CD4-positive, alpha-beta T cell treated with Interleukin-15 for 1 hour (primary cell): Measurements from ENCODE around the gene NTF3.

Source experiments
- DNase-seq: peaks from one replicate; pipeline ENCODE4 v3.0.0-alpha.2; 2020

NTF3 gene

DNA sequence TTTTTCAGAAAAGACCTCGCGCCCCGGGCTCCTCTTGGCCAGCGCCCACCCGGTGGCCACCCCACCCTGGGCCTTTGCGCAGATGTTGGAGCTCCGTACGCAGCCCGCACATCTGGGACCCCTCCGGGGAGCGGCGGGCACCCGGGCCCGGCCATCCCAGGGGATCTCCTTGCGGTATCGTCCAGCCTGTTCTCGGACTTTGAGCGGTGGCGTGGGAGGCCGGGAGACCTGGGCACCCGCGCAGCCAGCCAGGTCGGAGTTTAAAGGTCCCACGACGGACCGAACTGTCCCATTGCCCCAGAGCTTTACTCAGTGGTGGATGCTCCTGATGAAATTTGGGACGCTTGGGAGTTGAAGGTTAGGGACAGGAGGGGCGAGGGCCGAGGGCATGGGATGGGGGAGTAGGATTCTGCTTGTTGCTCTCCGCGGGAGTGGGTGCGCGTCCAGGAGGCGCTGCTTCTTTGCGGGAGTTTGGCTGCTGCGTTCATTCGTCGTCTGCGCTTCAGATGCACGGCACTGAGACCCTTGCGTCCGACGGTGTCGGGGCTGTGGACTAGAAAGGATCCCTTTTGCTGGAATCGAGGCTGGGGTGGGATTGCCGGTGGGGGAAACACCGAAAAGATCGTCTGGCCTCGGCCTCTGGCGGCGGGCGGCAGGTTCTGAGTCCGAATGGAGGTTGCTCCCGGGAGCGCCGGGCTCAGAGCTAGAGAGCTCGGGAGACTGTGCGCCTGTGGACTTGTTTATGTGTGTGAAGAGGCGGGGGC lies 1.4 kb downstream of the NTF3 start:
- no peak for DNase-seq

DNA sequence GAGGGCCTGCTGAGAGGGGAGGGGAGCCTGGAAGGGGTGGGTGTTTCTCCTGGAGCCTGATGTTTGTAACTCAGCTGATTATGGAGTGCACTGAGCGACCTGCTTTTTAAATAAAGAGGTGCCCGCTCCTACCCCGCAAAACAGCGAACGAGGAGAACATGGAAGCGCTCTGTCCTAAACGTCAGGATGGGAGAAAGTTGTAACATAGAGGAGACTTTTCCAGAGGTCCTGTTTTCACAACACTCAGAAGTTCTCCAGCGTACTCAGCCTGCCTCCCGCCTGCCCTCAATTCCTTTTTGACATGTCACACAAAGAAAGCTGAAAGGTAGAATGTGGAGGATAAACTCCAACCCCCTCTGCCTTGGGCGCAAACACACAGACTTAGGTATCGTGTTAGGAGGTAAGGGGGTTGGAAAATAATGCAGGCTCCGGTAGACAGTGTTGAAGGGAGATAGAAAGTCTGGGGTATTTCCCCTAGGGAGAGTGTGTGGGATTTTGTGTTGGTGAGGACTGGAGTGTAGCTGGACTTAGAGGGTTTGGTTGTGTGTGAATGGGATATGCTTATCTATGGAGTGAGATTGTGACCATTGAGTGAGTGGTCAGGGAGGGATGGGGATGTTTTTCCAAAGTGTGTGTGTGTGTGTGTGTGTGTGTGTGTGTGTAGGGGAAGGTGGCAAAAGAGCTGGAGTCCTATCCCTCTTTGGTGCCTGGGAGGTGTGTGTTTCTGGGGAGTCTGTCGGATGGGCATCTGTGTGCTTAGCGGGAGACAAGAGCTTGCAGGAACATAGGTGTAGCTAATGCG lies 2.1 kb downstream of the NTF3 start:
- no peak for DNase-seq

DNA sequence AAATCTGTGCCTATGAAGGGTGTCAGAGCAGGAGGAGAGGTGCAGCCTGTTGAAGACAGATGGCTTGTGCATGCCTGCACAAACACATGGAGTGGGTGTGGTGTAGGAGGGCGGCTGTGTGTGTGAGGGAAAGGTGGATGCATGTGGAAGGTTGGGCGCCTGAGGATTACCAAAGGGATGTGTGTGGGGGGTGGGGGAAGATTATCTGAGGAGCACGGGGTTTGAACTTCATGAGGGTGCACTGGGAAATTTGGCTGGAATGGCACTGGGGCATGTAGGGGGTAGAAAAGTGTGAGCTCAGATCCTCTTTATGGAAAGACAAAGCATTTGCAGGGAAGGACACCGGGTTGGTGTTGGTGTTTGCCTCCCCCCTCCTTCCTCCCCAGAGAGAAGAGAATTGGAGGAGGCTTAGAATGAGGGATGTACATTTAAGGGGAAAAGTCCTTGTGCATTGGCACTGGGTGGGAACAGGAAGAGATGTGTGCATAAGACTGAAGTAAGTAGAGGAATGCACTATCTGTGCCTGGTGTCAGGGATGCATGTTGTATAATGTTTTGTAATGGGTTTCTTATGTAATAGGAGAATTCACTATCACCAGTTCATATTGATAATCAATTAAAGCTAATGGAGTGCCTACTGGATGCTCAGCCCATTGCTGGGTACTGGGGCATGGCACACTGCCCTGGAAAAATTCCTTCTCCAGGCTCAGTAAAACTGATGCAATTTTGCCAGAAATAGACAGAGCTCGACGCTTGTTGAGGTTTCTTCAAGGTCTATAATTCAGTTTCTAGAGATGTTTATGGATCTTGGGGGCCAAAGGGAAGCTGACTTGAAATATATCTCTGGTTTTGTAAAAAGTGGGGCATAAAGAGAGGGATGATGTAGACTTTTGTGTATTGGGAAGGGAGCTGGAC lies 3.0 kb downstream of the NTF3 start:
- no peak for DNase-seq

DNA sequence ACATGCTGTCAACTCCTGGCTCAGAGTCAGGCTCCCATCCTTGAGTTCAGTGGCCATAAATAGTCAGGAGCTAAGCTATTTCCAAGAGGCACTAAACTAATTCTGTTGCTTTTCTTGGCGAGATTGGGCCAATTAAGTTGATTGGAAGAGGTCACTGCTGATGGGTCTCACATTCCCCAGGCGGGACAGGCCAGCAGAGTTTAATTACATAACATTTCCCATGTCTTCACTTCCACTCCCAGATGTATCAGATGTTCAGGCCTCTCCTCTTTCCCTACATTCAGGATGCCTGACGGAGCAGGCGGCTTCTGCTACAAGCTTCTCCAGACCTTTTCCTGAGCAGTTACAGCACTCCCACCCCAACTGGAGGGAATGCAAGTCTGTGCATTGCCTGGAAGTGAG lies 5.3 kb downstream of the NTF3 start:
- DNase-seq: no peak

DNA sequence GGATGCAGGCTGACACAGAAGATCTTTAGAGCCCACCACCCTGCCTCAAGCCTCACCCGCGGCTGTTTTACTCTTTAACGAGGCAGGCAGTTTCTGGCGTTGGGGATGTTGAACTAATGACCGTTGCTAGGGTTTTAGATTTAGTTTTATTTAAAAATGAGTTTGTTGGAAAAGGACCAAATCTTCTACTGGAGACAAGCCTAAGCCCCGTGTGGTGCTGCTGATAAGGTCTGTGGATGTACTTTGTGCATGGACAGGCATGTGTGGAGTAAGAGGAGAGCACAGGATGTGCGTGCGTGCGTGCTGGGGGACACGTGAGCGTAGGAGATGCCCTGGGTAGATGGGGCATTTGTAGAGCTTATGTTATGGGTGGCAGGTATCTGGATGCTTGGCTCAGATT lies 5.7 kb downstream of the NTF3 start:
- DNase-seq: no peak

DNA sequence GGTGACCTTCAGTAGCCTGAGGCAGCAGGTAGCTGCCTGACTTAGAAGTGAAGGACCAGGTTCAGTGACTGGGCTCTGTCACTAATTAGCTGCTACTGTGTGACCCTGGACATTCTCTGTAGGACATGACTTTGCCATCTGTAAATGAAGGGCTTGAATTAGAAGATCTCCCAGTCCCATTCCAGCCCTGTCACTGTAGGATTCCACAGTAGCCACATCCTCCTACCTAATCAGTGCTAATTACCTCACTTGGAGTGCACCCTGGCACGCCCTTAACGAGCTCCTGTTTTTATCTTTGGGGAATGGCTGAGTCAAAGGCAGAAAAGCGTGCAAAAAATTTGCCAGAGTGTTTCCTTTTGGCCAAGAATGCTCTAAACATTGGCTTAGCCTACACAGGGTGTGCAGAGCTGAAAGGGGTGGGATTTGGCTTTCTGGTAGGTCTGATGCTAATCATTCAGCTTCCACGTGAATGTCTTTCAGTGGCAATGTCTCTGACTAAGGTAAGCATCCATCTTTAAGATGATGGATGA lies 6.8 kb downstream of the NTF3 start:
- no peak for DNase-seq

DNA sequence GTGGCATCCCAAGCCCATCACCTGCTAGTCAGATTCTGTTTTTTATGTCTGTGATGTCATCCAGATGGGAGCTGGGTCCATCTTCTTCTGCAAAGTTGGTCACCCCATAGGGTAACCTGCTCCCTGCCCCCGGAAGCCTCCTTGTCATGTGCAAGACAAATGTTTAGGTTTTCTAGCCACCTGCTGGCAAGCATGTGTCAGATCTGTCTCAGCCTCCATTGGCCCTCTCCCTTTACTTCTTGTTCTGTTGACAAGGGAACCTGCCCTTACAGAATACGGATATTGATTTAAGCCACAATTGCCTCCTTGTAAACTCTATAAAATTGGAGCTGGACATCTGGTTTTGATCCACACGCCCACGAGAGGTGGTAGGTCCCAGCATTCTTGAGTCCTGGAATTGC lies 7.5 kb downstream of the NTF3 start:
- no peak for DNase-seq

DNA sequence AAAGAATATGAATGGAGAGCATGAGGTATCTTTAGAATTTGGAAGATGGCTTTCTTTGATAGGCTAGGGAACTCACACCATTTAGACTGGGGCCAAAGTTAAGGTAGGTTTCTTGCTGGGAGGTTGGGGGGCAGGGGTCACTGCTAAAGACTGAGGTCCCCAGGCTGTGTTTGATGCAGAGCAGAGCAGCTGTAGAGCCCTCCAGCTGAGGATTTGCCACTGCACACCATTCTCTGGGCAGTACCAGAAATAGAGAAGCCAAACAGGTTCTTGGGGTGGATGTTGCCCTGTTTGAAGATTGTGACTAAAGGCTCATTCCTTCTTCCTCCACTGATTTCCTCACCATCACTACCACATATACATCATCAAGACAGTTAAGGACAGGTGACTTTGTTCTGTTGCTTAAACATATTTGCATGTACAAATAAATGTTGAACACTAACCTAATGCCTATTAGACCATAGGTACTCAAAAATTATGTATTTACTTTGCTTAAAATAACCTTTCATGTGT lies 7.9 kb downstream of the NTF3 start:
- no peak for DNase-seq

DNA sequence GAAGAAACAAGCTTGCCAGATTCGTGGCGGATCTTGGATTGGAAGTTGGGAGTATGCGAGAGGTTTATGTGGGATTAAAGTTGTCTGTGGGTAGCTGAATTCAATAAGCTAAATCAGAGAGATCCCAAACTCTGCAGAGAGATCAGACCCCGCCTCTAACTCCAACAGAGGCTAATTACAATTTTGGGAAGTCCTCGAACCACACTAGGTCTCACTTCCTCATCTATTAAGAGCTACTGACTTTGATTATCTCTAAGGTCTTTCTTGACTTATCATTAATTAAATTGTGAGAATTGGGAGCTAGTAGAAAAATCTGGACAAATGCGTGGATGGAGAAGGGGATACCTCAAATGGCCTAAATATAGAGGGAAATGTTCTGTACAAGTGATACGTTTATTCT lies 9.1 kb downstream of the NTF3 start:
- no peak for DNase-seq

DNA sequence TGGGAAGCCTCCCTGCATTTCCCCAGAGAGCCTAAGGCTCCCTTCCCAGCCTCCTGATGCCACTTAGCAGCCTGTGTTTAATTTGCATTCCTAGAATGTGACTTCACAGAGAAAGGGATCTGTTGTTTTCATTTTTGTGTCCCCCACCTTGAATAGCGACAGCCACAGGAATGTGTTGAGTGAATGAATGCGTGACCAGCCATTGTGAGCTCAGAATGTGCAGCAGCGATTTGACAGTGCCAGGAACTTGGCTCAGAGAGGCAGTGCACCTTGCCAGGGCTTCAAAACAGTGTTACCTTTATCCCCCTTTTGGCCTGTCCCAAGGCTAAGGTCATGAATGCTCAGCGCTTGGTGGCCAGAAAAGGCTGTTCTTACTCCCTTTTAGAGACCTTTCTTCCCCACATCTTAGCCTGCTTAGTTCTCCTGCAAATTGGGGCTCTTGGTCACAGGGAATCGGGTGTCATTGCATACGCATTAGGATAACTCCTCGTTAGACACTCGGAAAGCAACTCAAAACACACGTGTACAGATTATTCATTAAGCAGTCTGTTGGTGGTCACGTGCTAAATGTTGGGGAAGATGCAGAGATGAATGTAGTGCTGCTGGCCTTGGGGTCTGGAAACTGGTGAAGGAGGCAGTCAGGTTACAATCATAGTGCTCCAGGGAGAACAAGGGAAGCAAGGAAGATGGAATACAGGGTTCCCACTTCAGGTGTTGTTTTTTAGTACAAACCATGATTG lies 9.8 kb downstream of the NTF3 start:
- DNase-seq: no peak

DNA sequence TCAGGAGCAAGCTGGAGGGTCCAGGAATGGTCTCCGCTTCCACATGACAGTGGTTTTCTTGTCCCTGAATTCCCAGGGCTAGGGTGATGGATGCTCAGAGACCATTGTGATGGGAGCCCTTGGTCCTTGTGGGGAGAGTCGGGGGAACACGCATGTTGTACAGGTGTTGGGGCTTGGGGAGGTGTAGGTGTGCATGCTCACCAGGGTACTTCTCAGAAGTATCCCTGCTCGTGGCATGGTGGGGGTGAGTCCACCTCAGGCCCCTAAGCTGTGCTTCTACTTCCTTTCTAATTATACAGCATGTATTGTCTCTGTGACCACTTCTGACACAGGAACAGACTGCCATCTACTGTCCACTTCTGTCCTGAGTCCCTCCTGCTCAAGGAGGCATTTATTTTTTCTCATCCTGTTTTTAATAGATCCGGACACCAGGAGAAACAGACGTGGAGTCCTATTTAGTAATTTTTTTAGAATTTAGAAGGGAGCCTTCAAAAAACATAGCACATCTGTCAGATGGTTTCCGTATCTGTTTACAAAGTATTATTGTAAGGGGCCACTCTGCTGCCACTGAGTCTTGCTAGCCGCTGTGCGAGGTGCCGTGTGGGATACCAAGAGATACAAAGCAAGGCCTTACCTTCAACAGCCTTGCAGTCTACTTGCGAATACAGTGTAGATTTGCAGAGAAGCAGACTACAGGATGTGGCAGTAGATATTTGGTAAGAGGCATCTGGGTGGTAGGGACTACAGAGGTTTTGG lies 10.5 kb downstream of the NTF3 start:
- DNase-seq: no peak

DNA sequence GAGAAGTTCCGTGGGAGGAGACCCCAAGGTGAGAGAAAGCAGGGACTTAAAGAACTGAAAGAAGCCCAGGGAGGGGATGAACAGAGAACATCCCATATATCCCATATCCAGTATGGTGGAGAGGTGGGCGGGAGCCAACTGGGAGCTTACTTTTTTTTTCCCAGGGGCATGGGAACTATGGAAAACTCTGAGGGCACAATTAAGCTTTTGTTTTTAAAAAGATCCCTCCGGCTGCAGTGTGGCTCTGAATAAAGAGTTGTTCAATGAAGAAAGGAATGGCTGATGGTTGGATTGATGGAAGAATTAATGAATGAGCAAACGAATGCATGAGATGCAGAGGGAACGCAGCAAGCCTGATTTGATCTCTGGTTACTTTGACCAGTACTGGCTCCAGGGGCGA lies 12.6 kb downstream of the NTF3 start:
- DNase-seq: no peak

DNA sequence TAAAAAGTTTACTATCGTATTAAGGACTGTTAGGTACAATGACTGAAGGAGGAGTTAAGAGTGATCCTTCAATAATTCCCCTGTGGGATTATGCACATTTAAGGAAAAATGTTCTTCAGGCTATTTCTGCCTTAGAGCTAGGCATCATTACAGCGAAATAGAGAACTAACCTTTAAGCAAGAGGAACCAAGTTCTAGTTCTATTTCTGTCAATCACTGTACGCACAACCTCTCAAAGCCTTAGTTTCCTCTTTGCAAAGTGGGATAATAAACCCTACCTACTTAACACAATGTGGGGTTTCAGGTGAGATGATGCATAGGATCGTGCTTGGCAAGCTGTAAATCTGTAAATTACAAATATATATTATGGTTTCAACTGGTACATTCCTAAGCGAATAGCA lies 15.4 kb downstream of the NTF3 start:
- no peak for DNase-seq

DNA sequence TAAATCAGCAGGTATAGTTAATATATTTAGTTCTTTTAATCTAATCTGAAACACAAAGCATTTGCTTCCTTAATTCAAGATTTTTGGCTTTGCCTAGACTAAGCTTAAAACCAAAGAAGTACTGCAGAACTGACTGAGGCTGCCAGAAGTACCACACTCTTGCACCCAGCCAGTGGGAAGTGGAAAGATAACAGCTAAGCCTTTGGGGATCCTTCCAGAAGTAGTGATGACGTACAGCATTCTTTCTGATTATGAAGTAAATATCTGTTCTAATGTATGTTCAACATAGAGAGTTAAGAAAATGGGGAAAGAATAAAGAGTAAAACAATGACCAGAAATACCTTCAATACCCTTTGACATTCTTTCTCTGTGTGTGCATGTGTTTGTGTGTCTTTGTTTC lies 19.3 kb downstream of the NTF3 start:
- no peak for DNase-seq

DNA sequence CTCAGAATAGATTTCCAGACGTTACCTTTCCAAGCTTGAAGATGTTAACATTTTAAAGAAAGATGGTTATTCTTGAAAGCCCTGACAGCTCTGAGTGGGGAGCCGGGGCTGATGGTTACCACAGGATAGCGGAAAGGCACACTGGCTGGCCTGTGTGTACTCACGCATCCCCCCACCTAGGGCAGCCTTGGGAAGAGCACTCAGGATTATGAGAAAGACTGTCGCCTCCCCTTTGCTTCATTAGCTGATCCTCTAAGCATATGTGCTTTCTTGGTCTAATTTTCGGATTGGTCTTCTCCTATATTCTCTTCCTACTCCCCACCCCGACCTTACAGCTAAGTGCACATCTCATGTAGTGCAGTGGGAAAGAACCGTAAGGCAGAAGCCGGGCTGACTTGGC lies 20.7 kb downstream of the NTF3 start:
- no peak for DNase-seq

DNA sequence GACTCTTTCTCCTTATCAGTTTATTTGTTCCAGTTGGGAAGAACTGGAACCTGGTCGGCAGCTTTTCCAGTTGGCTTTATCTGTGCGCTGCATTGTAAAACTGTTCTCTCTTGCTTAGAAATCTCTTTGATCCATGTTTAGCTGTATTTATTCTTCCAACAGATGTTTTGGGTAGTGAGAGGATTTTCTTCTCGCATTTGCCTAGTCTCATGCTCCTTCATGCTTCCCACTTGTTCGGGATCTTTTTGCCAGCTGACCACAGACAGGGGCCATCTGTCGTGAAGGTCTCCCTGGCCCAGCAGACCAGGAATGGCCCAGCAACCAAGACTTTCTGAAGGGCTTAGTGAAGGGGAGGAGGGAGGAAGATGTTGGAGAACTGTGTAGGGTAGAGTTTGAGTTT lies 21.6 kb downstream of the NTF3 start:
- DNase-seq: no peak

DNA sequence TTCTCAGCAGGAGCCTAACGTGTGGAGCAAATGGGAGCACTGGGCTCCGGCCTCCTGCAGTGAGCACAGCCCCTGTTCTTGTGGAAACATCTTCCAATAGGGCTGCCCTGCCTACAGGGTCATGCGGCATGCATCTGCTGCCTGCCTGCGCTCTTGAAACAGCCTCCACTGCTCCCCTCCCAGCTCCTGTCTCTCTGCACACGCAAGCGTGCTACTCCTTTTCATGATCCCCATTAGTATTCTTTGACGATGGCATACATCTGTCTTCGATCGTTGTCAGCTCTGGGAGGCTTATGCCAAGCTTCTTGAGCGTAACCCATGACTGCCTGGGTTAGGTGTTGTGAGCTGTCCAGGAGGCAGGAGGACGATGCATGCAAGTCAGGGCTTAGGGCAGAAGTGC lies 23.1 kb downstream of the NTF3 start:
- DNase-seq: no peak

DNA sequence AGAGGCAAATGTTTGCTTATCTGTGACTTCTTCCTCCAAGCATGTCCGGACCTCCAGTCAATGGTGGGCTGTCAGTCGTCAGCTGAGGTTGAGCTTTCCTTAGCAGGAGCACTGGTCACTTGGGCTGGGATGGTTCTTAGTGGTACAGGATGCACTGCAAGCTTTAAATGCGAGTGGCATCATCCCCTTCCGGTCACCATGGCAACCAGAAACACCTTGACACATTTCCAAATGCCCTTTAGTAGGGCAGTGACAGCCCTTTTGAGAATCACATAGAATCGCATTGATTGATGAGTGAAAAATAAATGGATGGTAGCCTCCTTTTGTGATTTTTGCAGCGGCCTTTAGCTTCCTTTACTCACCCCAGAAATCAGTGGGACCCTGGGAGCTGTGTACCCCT lies 24.1 kb downstream of the NTF3 start:
- DNase-seq: no peak

DNA sequence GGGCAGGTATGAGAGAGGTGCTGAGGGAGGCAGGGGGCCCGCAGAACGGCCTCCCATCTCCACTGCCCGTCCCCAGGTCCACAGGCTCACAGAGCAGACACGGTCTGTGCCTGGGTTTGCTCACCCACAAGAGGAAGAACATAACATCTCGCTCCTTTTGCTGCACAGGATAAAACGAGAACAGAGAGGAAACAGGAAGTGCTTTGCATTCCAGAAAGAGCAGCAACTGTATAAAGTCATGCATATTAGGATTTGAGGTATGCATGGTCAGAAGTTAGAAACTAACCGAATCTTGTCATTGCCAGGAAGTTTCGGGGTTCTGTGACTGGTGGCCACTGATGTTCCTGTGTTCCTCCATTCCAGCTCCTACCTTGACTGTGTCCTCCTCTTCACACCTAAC lies 25.0 kb downstream of the NTF3 start:
- no peak for DNase-seq

DNA sequence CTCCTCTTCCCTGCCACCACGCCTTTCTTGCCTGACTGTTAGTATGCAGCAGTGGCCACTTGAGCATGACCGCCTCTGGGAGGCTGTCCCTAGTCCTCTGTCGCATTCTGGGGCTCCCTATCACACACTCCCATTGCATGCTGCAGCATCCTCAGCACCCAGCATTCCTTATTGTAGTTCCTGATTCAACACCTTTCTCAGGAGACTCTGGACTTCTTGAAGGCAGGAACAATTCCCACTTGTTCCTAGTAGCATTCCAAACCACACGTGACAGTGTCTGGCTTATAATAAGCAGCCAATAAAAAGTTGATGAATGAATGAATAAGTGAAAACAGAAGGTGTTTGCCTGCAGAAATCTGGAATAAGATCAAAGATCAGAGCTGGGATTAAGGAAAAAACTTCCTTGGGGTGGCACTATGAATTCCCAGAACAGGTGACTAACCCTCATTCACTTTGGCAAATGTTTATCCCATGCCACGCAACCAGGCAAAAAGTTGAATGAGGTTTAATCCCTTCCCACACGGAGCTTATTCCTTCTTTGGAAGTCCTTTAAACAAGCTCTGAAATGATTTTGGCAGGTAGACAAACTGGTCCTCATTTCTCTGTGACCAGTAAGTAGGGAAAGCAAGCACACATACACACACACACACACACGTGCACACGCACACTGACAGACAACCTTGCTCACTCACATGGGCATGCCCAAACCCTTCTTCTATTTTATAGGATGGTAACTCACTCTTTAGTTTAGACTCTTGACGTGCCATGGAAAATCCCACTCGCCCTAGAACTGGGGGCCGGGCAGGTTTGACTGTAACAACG lies 26.5 kb downstream of the NTF3 start:
- DNase-seq: no peak
